HuH-7.5 (cell line): ENCODE results near the gene SRA1.
A peak's percentile ranks its signal among the peaks of the same experiment; 100 is the strongest.

Source experiments
- DNase-seq: peaks from one replicate; pipeline ENCODE4 v3.0.0; 2011; ENCODE audit warnings: low spot score

Gene SRA1

GRCh38 chr5:140549237-140550144 lies 7.8 kb downstream of the SRA1 start:
- DNase-seq: no peak

GRCh38 chr5:140548791-140549190 lies 8.5 kb downstream of the SRA1 start:
- no peak for DNase-seq

DNA sequence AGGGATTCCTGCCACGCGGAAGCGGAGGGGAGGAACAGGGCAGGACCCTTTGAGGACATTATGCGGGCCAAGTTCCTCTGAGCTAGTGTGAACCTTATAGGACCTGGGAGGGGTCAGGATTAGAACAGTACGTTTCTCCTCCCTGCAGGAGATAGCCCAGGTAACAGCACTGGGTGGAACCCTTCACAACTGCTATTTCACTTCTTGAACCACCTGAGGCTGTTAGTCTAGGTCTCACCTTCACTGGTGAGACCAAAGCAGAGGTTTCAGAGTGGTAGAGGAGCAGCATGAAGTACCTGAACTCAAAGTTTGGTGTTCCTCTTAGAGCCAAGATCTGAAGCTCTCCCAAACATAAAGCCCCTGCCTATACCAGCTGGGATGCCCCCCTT lies 9.0 kb downstream of the SRA1 start:
- no peak for DNase-seq

DNA sequence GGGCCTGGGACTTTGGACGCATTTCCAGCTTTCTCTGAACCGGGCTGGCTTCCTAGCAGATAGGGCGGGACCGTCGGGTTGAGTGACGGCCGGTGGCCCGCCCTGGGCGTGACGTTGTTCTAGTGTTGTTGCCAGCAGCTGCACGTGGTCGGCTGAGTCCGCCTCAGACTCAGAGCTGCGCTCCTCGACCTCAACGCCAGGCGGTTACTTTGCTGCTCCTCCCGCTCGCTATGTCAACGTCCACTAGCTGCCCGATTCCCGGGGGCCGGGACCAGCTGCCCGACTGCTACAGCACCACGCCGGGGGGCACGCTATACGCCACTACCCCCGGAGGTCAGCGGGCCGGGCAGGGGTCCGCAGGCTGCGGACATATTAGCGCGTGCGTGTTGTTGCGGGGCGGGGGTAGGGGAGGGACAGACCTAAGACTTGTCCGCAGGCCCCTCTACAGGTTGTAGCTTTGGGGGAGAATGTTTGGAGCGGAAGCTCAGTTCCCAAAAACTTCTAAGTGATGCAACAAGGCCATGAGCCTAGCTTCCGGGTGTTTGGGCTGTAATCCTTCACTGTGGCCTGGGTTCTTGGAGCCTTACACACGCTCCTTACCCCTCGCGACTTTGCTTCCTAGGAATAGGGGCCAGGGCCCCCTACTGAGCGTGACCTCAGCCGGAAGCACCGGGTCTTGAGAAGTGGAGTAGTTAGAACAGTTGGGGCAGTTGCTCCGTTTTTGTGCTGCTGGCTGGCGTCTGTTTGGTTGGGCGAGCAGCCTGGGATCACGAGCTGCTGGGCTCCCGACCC lies 9.6 kb downstream of the SRA1 start, which contains the start of gene EIF4EBP3:
EIF4EBP3 (plus strand) TSS at position 155 of the 792 bp plus-strand sequence; CDS start at position 231, 76 bp downstream.
- peak; percentile 52 for DNase-seq

GRCh38 chr5:140546851-140547507 lies 10.3 kb downstream of the SRA1 start:
- no peak for DNase-seq

DNA sequence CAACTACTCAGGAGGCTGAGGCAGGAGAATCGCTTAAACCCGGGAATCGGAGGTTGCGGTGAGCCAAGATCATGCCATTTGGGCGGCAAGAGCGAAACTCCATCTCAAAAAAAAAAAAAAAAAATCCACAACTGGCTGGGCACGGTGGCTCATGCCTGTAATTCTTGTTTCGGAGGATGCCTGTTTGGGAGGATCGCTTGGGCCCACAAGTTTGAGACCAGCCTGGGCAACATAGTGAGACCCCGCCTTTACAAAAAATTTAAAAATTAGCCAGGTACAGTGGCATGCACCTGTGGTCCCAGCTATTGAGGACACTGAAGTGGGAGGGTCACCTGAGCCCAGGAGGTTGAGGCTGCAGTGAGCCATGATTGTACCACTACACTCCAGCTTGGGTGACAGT lies 11.7 kb downstream of the SRA1 start:
- no peak for DNase-seq

- DNase-seq: no peak
Measured at GRCh38 chr5:140544986-140545385, 12.3 kb downstream of the SRA1 start.

DNA sequence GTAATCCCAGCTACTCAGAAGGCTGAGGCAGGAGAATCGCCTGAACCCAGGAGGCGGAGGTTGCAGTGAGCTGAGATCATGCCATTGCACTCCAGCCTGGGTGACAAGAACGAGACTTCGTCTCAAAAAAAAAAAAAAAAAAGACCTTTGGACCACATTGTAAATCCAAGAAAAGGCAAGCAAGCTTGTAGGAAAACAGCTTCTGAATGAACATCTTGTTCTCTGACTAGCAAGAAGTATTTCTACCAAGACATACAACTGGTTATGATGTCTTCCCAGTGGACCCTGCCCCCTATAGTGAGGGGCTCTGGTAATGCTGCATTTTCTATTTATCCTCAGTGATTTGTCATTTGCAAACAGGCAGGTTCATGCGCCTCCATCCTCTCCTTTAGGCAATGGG lies 14.3 kb downstream of the SRA1 start:
- no peak for DNase-seq

DNA sequence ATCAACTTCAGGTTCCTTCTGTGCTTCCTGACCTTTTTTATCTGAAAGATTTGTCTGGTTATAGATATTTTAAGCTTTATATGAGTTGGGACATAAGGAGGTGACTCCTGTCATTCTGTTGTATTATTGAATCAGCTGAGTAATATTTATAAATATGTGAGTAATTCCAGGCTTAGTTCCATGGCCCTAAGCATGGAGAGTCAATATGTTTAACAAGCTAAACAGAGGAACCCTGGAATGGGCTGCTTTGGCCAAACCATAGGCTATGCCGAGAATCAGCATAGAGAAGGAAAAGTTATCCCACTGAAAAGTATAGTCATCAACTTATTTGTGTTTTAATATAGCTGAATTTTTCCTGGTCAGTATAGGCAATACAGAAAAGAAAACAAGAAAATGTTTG lies 17.0 kb downstream of the SRA1 start:
- DNase-seq: no peak

DNA sequence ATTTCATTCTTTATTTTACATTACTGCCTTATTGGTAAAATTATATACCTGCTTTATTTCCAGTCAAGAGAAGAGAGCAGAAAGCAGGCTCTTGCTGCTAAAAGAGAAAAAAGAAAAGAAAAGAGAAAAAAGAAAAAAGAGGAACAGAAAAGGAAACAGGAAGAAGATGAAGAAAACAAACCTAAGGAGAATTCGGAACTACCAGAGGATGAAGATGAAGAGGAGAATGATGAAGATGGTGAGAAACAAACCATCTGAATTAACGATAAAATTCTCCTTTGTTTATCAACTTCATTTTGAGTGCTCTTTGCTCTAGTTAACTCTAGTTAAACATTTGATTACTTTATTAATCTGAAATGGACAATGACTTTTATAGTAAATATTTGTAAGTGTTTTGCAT lies 33.3 kb downstream of the SRA1 start:
- DNase-seq: no peak

- no peak for DNase-seq
Measured at GRCh38 chr5:140513124-140513523, 44.1 kb downstream of the SRA1 start.

- no peak for DNase-seq
Measured at GRCh38 chr5:140509898-140510297, 47.4 kb downstream of the SRA1 start.

DNA sequence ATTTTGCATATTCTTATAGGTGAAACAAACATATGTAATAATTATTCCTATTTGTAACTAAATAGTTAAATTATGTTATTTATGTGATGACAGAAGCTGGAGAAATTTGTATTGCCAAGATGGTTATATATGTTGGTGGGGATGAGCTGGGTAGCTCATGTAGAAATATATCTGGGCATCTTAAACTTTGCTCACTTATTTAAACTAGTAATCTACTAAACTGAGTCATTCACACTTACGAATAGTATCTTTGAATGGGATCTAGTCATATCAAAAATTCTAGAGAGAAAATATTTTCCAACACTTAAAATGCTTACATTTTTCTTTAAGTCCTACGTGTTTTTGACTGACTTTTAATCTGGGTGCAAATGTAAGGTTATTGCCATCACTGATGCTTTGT lies 54.4 kb downstream of the SRA1 start:
- DNase-seq: no peak
